Islet precursor cell (in vitro differentiated cells): ENCODE measurements around the gene MYO7A.
A peak's percentile ranks its signal among the peaks of the same experiment; 100 is the strongest.

Experiments
- DNase-seq: peaks from one replicate; pipeline ENCODE4 v3.0.0-alpha.2; 2018

MYO7A gene

DNA sequence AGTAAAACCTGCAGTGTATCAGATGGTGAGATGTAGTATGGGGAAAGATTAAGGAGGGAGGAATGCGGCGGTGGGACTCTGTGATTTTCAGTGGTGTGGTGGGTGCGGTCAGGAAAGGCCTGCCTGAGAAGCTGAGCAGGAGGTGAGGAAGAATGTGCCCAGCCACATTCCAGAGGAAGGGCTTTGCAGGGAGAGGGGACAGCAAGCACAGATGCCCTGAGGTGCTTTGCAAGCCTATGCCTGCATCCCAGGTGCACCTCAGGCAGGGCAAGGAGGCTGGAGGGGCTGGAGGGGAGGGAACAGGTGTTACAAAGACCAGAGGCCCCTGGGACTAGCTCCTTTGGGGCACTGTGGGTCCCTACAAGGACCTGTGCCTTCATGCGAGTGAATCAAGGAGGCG is 42.1 kb downstream of the MYO7A start:
- DNase-seq, result peak; percentile 97

DNA sequence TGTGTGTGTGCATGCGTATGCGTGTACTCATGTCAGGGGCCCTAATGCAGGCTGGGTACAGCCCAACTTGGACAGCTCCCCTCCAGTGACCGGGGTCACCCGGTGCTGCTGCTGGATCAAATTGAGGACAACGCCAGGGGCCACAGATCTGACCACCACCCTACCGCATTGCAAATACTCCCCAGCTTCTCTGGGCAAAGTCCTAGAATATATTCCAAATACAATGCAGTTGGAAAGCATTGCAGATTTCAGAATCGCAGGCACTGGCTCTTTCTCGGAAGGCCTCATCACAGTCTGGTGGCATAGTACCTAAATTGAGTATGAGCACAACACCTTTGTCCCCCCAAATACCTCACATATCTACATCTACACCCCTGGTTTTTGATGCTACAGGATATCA is 43.2 kb downstream of the MYO7A start:
- DNase-seq, result no peak

DNA sequence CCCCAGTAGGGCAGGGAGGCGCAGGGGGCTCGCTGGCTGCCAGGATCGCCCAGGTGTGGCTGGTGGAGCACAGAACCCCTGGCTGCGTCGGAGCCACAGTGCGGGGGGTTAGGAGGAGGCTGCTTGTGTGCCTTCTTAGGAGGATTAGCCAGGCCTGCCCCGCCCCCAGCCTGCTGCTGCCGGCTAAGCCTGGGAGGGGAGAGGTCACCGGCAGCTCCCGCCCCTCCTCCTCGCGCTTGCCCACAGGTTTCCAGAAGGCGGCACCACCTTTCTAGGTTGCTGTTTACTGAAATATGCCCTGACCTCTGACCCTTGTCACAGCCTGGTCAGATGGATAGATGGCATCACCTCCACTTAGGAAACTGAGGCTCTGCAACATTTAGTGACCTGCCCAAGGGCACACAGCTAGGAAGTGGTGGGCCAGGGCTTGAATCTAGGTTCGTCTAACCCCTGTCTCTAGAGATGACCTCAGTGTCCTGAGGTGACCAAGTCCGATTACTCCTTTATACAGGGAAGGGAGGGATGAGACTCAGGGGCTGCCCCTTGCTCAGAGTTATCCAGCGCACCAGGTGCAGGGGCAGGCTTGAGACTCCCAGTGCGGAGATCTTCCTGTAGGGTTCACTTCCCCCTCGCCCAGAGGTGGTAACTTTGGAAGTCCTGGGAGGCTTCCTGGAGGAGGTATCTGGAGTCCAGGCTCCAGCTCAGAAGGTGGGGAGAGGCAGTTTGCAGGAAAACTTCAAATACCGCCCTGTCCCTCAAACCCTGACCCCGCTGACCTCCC is 44.0 kb downstream of the MYO7A start:
- DNase-seq, result peak; percentile 93

DNA sequence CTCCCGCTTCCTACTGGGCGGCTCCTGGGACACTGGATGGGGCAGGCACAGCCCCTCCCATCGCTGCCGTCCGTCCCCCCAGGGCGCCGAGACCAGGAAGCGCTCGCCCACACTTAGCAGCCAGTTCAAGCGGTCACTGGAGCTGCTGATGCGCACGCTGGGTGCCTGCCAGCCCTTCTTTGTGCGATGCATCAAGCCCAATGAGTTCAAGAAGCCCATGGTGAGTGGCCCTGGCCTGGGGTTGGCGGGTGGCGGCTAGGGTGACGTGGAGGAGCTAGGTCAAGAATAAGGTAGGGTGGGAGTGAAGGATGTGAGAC is 44.6 kb downstream of the MYO7A start:
- peak; percentile 67 for DNase-seq

DNA sequence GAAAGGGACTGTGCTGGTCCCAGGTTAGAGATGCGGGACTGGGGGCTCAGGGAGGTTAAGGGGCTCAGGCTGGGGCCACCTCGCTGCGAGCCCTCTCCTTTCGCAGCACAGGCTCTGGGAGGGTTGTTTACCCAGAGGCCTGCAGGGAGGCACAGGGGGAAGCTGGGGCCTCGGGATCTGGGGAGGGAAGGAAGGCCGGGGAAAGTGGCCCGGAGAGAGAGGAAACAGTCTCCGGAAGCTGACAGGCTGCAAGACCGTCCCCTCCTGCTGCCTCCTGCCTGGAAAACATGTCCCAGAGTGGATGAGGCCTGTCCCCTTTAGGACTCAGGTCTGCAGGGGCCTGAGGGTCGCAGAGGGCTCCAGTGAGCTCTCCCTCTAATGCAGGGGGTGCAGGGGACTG is 45.4 kb downstream of the MYO7A start:
- no peak for DNase-seq

DNA sequence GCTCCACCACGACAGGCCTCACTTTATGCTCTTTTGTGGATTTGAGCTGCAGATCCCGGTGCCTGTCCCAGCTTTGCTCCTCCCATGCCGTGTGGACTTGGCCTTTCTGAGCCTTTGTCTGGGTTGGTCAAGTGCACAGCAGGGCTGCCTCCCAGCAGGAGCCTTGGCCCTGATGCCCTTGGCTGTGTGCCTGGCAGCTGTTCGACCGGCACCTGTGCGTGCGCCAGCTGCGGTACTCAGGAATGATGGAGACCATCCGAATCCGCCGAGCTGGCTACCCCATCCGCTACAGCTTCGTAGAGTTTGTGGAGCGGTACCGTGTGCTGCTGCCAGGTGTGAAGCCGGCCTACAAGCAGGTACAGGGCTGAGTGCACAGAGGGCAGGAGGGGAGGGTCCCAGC is 46.5 kb downstream of the MYO7A start:
- no peak for DNase-seq

DNA sequence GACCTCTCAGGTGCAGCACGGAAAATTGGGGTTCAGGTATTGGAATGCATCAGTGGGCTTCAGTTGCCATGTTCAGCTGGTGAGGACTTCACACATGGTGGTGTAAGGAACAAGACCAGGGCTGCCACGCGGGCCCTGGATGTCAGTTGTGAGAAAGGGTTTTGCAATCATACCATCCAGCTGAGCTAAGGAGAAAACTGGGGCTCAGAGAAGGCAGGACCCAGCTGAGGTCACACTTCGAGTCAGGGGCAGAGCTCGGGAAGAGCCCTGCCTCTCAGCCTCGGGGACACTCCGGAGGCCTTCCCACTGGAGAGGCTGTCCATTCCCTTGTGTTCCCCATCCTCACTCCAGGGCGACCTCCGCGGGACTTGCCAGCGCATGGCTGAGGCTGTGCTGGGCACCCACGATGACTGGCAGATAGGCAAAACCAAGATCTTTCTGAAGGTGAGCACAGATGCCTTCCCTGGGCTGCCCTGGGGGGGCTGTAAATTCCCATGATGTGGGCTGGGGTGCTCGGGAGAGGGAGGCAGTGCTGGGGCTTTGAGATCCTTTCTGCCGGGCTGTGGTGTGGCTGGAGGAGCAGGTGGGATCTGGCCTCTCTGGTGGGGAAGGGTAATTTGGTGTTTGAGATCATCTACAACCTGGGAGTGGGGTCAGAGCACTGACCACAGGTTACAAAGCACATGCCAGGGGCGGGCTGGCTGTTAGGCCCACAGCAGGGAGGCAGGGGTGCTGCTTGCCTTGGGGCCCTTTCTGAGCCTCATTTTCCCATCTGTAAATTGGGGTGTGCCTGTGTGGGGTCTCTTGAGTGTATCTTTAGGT is 47.2 kb downstream of the MYO7A start:
- no peak for DNase-seq

DNA sequence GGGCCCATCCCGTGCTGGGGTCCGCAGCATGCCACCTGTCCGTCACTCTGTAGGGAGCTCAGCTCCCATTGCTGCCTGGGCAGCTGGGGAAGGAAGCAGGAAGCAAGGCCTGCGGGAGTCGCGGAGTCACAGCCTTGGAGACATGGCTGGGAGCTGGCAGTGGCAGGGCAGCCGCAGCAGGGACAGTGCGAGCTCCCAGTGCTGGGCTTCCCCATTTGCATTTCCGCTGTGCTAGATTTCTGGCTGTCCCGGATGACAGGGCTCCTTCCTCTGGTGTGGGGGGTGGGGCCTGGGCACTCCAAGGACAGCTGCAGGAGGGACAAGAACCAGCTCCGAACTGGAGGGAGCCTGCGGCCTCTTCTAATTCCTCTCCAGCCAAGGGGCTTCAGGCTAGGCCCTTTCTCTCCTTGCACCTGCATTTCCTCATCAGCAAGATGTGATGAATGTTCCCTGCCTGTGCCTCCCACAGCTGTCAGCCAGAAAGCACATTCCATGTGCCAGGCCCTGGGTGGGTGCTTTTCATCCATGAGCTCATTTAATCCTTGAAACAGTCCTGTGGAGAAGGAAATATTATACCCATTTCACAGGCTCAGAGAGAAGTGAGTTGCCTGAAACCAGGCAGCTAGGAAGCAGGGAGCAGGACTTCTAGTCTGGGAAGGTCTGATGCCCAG is 48.0 kb downstream of the MYO7A start:
- DNase-seq, result peak; percentile 79

DNA sequence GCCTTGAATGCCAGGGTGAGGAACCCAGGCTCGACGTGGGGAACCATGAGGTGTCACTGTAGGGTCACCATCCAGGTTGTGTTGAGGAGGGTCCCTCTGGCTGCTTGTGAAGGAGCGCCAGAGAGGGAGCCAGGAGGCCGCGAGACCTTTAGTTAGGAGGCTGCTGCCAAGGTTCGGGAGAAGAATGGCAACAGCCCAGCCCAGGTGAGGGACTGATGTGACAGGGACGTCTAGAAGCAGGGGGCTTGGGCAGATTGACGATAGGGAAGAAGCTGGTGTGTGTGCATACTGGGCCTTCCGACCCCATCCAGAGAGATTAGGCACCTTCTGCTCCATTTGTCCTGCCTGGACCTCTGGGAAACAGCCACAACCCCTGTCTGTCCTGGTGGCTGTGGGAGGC is 49.0 kb downstream of the MYO7A start:
- no peak for DNase-seq

DNA sequence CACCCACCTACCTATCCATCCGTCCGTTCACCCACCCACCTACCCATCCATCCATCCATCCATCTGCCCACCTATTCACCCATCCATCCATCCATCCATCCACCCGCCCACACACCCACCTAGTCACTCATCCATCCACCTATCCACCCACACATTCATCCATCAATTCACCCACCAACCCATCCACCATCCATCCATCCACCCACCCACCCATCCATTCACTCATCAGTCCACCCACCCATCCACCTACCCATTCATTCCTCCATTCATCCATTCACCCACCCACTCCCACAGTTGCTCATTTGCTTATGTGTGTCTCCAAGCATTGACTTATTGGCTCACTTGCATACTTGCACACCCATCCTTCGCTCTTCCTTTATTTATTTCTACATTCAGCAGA is 50.1 kb downstream of the MYO7A start:
- DNase-seq, result no peak

DNA sequence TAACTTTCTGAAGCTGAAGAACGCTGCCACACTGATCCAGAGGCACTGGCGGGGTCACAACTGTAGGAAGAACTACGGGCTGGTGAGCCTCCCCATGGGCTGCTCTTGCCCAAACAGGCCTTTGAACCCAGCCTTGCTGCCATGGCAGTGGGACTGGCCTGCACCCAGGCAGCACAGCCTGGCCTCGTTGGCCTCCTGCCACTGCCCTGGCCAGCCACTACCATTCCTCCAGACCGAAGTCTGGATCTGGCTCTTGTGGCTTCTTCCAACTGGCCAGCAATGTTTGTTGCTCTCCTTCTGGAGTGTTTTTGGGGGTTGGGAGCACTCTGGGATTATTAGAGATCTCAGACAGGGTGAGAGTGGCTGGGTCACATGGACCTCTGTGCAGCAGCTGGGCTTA is 51.0 kb downstream of the MYO7A start:
- DNase-seq, result no peak

DNA sequence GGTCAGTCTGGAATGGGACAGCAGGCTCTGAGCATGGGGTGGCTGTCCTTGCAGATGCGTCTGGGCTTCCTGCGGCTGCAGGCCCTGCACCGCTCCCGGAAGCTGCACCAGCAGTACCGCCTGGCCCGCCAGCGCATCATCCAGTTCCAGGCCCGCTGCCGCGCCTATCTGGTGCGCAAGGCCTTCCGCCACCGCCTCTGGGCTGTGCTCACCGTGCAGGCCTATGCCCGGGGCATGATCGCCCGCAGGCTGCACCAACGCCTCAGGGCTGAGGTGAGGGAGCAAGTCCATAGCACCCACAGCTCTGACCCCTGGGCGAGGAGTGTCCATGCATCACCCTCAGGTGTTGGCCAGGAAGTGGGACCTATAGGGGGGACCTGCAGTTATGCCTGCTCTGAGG is 51.6 kb downstream of the MYO7A start:
- DNase-seq, result no peak

DNA sequence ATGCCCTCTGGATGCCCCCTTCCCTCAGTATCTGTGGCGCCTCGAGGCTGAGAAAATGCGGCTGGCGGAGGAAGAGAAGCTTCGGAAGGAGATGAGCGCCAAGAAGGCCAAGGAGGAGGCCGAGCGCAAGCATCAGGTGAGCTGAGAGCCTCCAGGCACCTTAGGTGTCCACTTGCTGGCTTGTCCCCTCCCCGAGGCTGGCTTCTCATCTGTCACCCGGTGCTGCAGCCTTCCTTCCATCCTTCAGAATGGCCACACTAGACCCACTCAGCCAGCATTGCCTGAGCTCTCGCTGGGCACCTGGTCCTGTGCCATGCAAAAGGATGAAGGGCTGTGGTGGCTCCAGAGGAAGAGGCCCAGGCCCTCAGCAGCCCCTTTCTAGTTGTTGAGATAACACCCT is 52.3 kb downstream of the MYO7A start:
- DNase-seq, result no peak

DNA sequence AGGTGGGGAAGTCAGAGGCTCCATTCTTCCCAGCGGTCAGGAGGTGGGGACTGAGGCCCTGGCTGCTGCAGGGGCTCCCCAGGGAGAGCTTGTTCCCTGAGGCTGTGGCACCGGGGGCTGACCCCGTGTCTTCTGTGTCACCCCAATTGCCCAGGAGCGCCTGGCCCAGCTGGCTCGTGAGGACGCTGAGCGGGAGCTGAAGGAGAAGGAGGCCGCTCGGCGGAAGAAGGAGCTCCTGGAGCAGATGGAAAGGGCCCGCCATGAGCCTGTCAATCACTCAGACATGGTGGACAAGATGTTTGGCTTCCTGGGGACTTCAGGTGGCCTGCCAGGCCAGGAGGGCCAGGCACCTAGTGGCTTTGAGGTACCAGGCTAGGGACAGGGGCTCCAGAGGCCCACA is 53.2 kb downstream of the MYO7A start:
- no peak for DNase-seq

DNA sequence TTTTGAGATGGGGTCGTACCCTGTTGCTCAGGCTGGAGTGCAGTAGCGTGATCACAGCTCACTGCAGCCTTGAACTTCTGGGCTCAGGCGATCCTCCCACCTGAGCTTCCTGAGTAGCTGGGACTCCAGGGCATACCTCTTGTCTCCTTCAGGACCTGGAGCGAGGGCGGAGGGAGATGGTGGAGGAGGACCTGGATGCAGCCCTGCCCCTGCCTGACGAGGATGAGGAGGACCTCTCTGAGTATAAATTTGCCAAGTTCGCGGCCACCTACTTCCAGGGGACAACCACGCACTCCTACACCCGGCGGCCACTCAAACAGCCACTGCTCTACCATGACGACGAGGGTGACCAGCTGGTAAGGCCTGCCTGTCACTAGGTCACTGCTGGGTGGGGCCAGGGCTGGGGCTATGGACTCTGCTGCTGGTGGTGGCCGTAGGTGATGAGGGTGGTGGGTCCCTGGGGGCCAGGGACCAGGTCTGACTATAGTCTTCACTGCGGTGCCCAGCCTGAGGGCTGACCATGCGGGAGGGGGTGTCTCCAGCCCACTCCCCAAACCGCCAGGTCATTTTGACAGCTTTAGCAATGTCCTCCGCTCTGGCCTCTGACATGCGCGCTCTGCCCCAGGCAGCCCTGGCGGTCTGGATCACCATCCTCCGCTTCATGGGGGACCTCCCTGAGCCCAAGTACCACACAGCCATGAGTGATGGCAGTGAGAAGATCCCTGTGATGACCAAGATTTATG is 53.9 kb downstream of the MYO7A start:
- no peak for DNase-seq

DNA sequence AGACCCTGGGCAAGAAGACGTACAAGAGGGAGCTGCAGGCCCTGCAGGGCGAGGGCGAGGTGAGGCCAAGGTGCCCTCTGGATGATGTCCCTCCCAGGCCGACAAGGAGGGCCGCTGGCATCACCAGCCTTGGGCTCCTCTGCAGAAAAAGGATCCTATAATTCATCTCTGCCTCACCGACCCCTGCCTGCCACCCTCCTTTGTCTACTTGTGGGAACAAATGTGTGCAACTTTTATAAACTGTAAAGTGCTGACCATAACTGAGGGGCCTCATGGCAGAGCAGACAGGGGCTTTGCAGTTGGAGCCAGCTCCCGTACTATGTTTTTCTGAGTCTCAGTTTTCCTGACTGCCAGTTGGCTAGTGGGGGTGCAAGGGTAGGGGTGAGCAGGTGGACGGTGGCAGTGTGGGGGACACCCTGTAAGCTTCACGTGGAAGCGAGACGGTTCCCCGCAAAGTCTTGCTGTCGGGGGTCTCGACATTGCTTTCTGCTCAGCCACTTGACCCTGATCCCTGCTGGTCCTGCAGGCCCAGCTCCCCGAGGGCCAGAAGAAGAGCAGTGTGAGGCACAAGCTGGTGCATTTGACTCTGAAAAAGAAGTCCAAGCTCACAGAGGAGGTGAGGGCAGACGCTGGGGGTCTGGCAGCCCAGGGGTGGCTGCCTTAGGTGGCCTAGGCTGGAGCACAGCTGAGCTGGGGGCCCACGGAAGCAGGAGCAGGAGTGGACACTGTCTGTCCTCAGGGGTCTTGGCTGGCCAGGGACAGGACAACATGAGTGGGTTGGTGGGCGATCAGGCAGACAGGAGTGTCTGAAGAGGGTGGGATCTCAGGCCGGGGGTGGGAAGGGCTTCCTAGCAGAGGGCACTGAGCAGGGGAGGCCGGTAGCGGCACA is 54.7 kb downstream of the MYO7A start:
- DNase-seq, result no peak

DNA sequence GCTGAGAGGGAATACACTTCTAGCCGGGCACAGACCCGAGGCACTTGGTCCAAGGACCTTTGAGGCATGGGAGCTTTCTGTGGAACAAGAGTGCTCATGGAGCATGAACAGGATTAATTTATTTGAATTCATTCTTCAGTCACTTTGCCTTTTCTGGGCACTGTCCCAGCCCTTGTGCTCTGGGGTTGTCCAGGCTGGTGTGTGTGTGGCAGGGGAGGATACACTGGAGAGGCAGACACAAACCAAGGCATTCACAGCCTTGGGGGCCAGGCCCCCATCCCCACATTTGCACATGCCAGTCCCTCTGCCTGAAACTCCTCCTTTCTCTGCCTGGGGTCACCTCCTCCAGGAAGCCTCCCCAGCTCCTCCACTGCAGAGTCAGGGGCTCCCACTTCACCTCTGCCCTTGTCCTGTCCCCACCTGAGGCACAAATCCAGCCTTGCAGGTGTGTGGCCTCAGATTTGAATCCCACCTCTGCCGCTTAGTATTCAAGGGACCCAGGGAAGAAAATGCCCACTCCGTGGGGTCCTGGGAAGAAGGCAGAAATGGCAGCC is 55.5 kb downstream of the MYO7A start:
- DNase-seq, result no peak

DNA sequence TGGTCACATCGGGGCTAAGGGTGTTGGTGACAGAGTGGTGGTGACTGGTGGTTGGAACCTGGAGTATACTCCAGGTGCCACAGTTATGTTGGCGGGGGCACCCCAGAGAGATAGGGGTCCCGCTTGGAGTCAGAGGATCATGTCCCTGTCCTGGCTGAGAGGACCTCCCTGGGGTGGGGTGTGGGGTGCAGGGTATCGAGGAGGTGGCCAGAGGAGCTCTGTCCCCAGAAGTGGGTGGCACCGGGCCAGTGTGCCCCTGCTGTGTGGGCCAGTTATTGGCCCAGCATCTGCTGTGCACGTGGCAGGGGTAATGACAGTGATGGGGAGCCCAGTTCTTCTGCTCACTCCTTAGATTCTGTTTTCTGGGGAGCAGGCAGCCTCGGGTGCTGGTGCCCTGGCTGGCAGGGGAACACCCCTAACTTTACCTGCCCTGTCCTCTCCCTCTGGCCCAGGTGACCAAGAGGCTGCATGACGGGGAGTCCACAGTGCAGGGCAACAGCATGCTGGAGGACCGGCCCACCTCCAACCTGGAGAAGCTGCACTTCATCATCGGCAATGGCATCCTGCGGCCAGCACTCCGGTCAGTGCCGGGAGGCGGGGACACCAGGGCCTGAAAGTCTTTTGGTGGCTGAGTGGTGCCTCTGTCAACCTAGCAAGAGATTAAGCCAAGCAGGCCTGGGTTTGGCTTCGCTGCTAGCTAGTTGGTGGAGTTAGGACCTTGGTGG is 56.3 kb downstream of the MYO7A start:
- DNase-seq, result no peak

DNA sequence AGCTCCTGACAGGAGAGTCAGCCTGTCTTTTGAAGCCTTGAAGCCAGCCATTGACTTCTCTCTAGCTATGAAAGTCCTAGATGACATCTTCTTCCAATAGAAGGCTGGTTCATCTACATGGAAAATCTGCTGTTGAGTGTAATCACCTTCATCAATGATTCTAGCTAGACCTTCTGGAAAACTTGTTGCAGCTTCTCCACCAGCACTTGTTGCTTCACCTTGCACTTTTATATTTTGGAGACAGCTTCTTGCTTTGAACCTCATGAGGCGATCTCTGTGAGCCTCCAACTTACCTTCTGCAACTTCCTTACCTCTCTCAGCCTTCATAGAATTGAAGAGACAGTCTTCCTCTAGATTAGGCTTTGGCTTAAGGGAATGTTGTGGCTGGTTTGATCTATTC is 58.3 kb downstream of the MYO7A start:
- no peak for DNase-seq

DNA sequence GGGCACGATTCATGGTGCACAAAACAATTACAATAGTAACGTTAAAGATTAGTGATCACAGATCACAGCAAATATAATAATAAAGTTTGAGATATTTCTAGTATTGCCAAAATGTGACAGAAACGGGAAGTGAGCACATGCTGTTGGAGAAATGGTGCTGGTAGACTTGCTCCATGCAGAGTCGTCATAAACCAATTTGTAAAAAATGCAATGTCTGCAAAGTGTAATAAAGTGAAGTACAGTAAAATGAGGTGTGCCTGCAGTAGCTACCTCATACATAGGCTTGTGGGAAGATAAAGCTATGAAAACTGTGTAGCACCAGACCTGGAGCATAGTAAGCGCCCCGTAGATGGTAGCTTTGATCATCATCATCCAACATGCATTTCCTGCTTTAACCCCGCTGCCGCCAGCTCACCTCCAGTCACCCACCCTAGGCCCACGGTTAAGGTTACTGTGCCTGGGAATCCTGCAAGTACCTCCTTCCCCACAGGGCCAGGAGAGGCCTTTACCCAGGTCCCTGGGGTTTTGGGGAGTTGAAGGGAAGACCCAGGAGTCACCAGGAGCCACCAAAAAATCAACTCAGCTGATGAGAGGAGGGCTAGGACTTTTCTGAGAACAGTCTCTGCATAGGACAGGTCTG is 59.2 kb downstream of the MYO7A start:
- DNase-seq, result no peak
